H9 (cell line): ENCODE measurements around the gene LDB3. TPM values are rescaled to one million over a fixed set of nuclear protein-coding genes. Genes with fewer than 3 reads are reported as not detected.
A peak's percentile ranks its signal among the peaks of the same experiment; 100 is the strongest.

Experiments used
- DNase-seq: peaks from one replicate; pipeline ENCODE4 v3.0.0-alpha.2; 2017
- H2AFZ ChIP-seq: one replicate; pipeline ENCODE4 v1.6.1; 2013; ENCODE audit warnings: mild to moderate bottlenecking, low read length, control low read depth, moderate library complexity
- H2AK5ac ChIP-seq: 2 replicates; pipeline ENCODE4 v1.6.1; 2013; ENCODE audit warnings: low read length, control low read depth, mixed read lengths; ENCODE audit not compliant: insufficient read length
- H2BK120ac ChIP-seq: one replicate; pipeline ENCODE4 v1.6.1; 2013; ENCODE audit warnings: low read depth, mild to moderate bottlenecking, low read length, control low read depth, inconsistent platforms; ENCODE audit not compliant: poor library complexity, severe bottlenecking
- H2BK12ac ChIP-seq: 2 replicates; pipeline ENCODE4 v1.6.1; 2013; ENCODE audit warnings: low read length, control low read depth, mixed read lengths, low read depth; ENCODE audit not compliant: insufficient read length
- H2BK15ac ChIP-seq: 2 replicates; pipeline ENCODE4 v1.6.1; 2013; ENCODE audit warnings: low read depth, low read length, control low read depth
- H2BK20ac ChIP-seq: one replicate; pipeline ENCODE4 v1.6.1; 2013; ENCODE audit warnings: low read depth, mild to moderate bottlenecking, low read length, control low read depth, inconsistent platforms; ENCODE audit not compliant: poor library complexity, severe bottlenecking
- H2BK5ac ChIP-seq: 2 replicates; pipeline ENCODE4 v1.6.1; 2013; ENCODE audit warnings: low read length, control low read depth, mixed read lengths; ENCODE audit not compliant: insufficient read length
- H3K14ac ChIP-seq: 2 replicates; pipeline ENCODE4 v1.6.1; 2013; ENCODE audit warnings: low read length, control low read depth; ENCODE audit not compliant: insufficient read depth
- H3K18ac ChIP-seq: 2 replicates; pipeline ENCODE4 v1.6.1; 2013; ENCODE audit warnings: low read depth, mild to moderate bottlenecking, mixed read lengths, low read length, control low read depth; ENCODE audit not compliant: insufficient read length
- H3K23ac ChIP-seq: 2 replicates; pipeline ENCODE4 v1.6.1; 2013; ENCODE audit warnings: low read length, control low read depth, mixed read lengths, low read depth; ENCODE audit not compliant: insufficient read length
- H3K23me2 ChIP-seq: 2 replicates; pipeline ENCODE4 v1.6.1; 2013; ENCODE audit warnings: low read depth, mild to moderate bottlenecking, mixed read lengths, low read length, control low read depth; ENCODE audit not compliant: insufficient read length, poor library complexity, severe bottlenecking
- H3K27ac ChIP-seq: 2 replicates; pipeline ENCODE4 v1.5.1; 2013; ENCODE audit warnings: low read length, control low read depth, mixed read lengths, low read depth; ENCODE audit not compliant: insufficient read length
- H3K27me3 ChIP-seq: 2 replicates; pipeline ENCODE4 v1.6.1; 2013; ENCODE audit warnings: low read length, control low read depth, inconsistent platforms; ENCODE audit not compliant: insufficient read depth
- H3K4ac ChIP-seq: 2 replicates; pipeline ENCODE4 v1.6.1; 2013; ENCODE audit warnings: low read depth, mild to moderate bottlenecking, control low read depth, inconsistent platforms, low read length, moderate library complexity
- H3K4me1 ChIP-seq: 2 replicates; pipeline ENCODE4 v1.6.1; 2013; ENCODE audit warnings: low read length, control low read depth, inconsistent platforms; ENCODE audit not compliant: insufficient read depth
- H3K4me2 ChIP-seq: 2 replicates; pipeline ENCODE4 v1.6.1; 2013; ENCODE audit warnings: low read length, control low read depth, mixed read lengths; ENCODE audit not compliant: insufficient read length, insufficient read depth
- H3K56ac ChIP-seq: 2 replicates; pipeline ENCODE4 v1.6.1; 2013; ENCODE audit warnings: low read depth, mild to moderate bottlenecking, mixed read lengths, low read length, control low read depth; ENCODE audit not compliant: insufficient read length
- H3K79me1 ChIP-seq: 2 replicates; pipeline ENCODE4 v1.6.1; 2013; ENCODE audit warnings: low read depth, mild to moderate bottlenecking, moderate library complexity, low read length, control low read depth, inconsistent platforms; ENCODE audit not compliant: insufficient read depth, poor library complexity, severe bottlenecking
- H3K79me2 ChIP-seq: 2 replicates; pipeline ENCODE4 v1.6.1; 2013; ENCODE audit warnings: low read length, control low read depth, inconsistent platforms; ENCODE audit not compliant: insufficient read depth
- H3K9ac ChIP-seq: 2 replicates; pipeline ENCODE4 v1.6.1; 2013; ENCODE audit warnings: low read length, control low read depth, mixed read lengths; ENCODE audit not compliant: insufficient read length; ENCODE audit errors: extremely low read depth
- H3K9me3 ChIP-seq: one replicate; pipeline ENCODE4 v1.6.1; 2013; ENCODE audit warnings: low read depth, low read length, inconsistent platforms; ENCODE audit not compliant: control insufficient read depth
- H3T11ph ChIP-seq: one replicate; pipeline ENCODE4 v1.6.1; 2013; ENCODE audit warnings: mild to moderate bottlenecking, low read length, control low read depth, inconsistent platforms
- H4K20me1 ChIP-seq: one replicate; pipeline ENCODE4 v1.6.1; 2013; ENCODE audit not compliant: control insufficient read depth, insufficient read length, insufficient read depth
- H4K5ac ChIP-seq: 2 replicates; pipeline ENCODE4 v1.6.1; 2013; ENCODE audit warnings: low read depth, mild to moderate bottlenecking, mixed read lengths, low read length, control low read depth; ENCODE audit not compliant: insufficient read length
- H4K8ac ChIP-seq: replicated peaks from 2 replicates; pipeline ENCODE4 v1.6.1; 2013; ENCODE audit warnings: low read length, control low read depth, mixed read lengths, low read depth; ENCODE audit not compliant: insufficient read length
- H4K91ac ChIP-seq: 2 replicates; pipeline ENCODE4 v1.6.1; 2013; ENCODE audit warnings: low read depth, mild to moderate bottlenecking, moderate library complexity, mixed read lengths, low read length, control low read depth; ENCODE audit not compliant: insufficient read length
- H3K27ac Mint-ChIP-seq, 3 experiments: 2 replicates in 2 of 3; 3 replicates in 1 of 3; pipeline ENCODE4 v1.8.0; 2020 to 2021; ENCODE audit warnings: mixed read lengths in 3 of 3, mild to moderate bottlenecking in 1 of 3, moderate library complexity in 1 of 3
- H3K27me3 Mint-ChIP-seq: 2 replicates; pipeline ENCODE4 v1.8.0; 2021; ENCODE audit warnings: low read depth, mild to moderate bottlenecking, moderate library complexity, mixed read lengths
- H3K36me3 Mint-ChIP-seq, 3 experiments: 2 replicates in 2 of 3; 3 replicates in 1 of 3; pipeline ENCODE4 v1.8.0; 2020 to 2021; ENCODE audit warnings: low read depth in 3 of 3, mixed read lengths in 3 of 3; ENCODE audit not compliant: insufficient read depth in 1 of 3
- H3K4me1 Mint-ChIP-seq, 2 experiments: 2 replicates each; pipeline ENCODE4 v1.8.0; 2020; ENCODE audit warnings: mixed read lengths in 2 of 2
- H3K4me3 Mint-ChIP-seq, 2 experiments: 2 replicates in 1 of 2; 3 replicates in 1 of 2; pipeline ENCODE4 v1.8.0; 2020 to 2021; ENCODE audit warnings: mild to moderate bottlenecking in 2 of 2, mixed read lengths in 2 of 2, moderate library complexity in 1 of 2
- H3K9me3 Mint-ChIP-seq, 2 experiments: 2 replicates in 1 of 2; 3 replicates in 1 of 2; pipeline ENCODE4 v1.8.0; 2020; ENCODE audit warnings: mild to moderate bottlenecking in 2 of 2, mixed read lengths in 2 of 2, moderate library complexity in 1 of 2
- CTCF ChIP-seq: fragments of 200-600 bp; sonication (generic); conservative IDR thresholded peaks from 3 replicates; pipeline ENCODE4 v1.8.0; 2021; ENCODE audit warnings: antibody characterized with exemption, mild to moderate bottlenecking
- WGBS: extraction: QIAGEN DNeasy Blood & Tissue Kit; methylation state at CpG from one replicate; pipeline ENCODE4 v1.1.7; 2013; ENCODE audit warnings: missing lambda C conversion rate, low lambda C conversion rate, mixed read lengths; ENCODE audit not compliant: insufficient read length; ENCODE audit errors: extremely low coverage; 5-methylcytosine and 5-hydroxymethylcytosine counted together
- total RNA-seq: library from RNA; stranded (reverse); gene quantifications from 2 replicates; pipeline ENCODE4 v1.2.1, GENCODE V29; 2021

The LDB3 gene
- total RNA-seq, 1 experiment from 2014 or later, result 0.17 TPM

DNA sequence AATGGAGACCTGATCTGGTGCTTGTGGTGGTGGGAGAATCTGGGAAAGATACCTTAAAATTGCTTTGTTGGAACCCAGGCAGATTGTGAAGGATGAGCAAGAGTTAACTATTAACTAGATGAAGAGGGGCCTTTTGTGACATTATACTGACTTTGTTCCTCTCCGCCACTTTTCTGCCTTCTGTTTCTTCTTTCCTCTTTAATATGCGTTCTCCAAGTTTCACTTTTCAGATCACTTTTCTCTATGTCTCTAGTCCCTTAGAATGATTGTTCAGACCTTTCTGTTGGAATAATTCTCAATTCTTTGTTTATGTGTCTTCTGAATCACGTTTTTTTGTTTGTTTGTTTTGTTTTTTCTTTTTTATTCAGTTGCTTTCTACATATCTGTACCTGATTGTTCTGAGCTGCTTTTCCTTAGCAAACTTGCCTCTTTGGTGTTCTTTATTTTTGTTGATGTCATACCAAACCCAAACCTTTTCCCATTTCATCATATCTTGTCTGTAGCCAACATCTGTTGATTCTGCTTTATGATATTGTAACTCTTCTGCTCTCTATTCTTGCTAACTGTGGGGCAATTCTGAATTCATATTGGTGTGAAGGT, 90.9 kb downstream of the LDB3 start:
- no peaks in the 10 kb centered on the region for H4K20me1 ChIP-seq
- peaks cover under 1 to 10% (median 5%) of the 10 kb centered on the region in 3 experiments; a peak in 3 of 7 replicates for H3K36me3 Mint-ChIP-seq

More for the DNA sequence above, 90.9 kb downstream of the LDB3 start:
- Histone ChIP-seq H4K8ac (no peak overlapping the region), H2BK5ac (no peak overlapping the region), H2AFZ (no peak overlapping the region), H2BK15ac (no peak overlapping the region), H3K79me1 (peaks cover 3% of the 10 kb centered on the region), H3K9ac (peak overlapping the region; percentile 48), H3K79me2 (peaks cover 67% of the 10 kb centered on the region), H3K14ac (no peak overlapping the region), H2BK20ac (no peak overlapping the region), H3K4me2 (peak overlapping the region; percentile 64), H4K5ac (no peak overlapping the region), H3K4ac (no peak overlapping the region), H3K23ac (no peak overlapping the region), H2AK5ac (no peak overlapping the region), H4K91ac (no peak overlapping the region), H3K23me2 (no peaks in the 10 kb centered on the region), H3K9me3 (no peaks in the 10 kb centered on the region), H3K18ac (no peak overlapping the region), H2BK12ac (no peak overlapping the region), H3K27ac (peak overlapping the region; percentile 14), H3K27me3 (no peaks in the 10 kb centered on the region), H3T11ph (no peak overlapping the region), H3K56ac (no peak overlapping the region), H2BK120ac (no peak overlapping the region), H3K4me1 (peaks cover 4% of the 10 kb centered on the region; the same call in 1 of the 2 replicates)
- Mint-ChIP-seq H3K27ac (peak overlapping the region; percentile 54 to 85 (median 79); a peak in 5 of 7 replicates), H3K27me3 (no peaks in the 10 kb centered on the region), H3K4me1 (peaks cover 47 to 52% of the 10 kb centered on the region in 2 experiments), H3K9me3 (no peaks in the 10 kb centered on the region), H3K4me3 (peak overlapping the region; percentile 91 to 93)
- no peak for TF ChIP-seq CTCF
- no peak for DNase-seq
- no CpG with 5 or more reads among the region's 3 CpGs for WGBS
